ENCODE data around the gene ABI1. TPM values are rescaled to one million over a fixed set of nuclear protein-coding genes. Genes with fewer than 3 reads are reported as not detected.
A peak's percentile ranks its signal among the peaks of the same experiment; 100 is the strongest.

Gene ABI1
- total and polyA plus RNA-seq, 2 of the 13 experiments (the other 11 are each of a cell fraction or from before 2014, with no cell fraction given): 20.9 to 22.9 TPM

GRCh38 chr10:26738301-26738911, 122.4 kb downstream of the ABI1 start (continued):
- TF ChIP-seq ZNF431 (CRISPR knock-in tag; IDR thresholded peaks at IDR 0.05; ENCODE audit: borderline replicate concordance, low read depth) (no peak), ZNF562 (CRISPR knock-in tag; IDR thresholded peaks at IDR 0.05; ENCODE audit: borderline replicate concordance) (no peak), PAXIP1 (CRISPR knock-in tag; conservative IDR thresholded peaks at IDR 0.05) (0 out of 2 replicates have a peak, but pooled peaks have one; percentile 35), SP5 (CRISPR knock-in tag; IDR thresholded peaks at IDR 0.05; ENCODE audit: borderline replicate concordance, low read depth) (no peak)

- Histone ChIP-seq H3K9ac (ENCODE audit: insufficient read depth, low read depth, low read length) (no peak overlapping the region), H3K27ac (ENCODE audit: extremely low read length, insufficient read depth, low read length) (peak overlapping the region; percentile 11), H3K79me2 (ENCODE audit: insufficient read depth, low read length) (no peaks in the 10 kb centered on the region), H3K4me1 (ENCODE audit: insufficient read depth, low read length) (peaks cover 52% of the 10 kb centered on the region), H3K36me3 (replicated peaks in 1 of 2; ENCODE audit: control insufficient read depth in 1 of 2, insufficient read depth in 2 of 2, low read length in 2 of 2) (peaks cover 6 to 42% of the 10 kb centered on the region in 2 experiments; a peak in 2 of 5 replicates), H3K4me3 (replicated peaks in 1 of 3; ENCODE audit: insufficient read depth in 1 of 3, low read depth in 2 of 3, low read length in 3 of 3) (no peak overlapping the region), H3K9me3 (ENCODE audit: low read length) (no peaks in the 10 kb centered on the region), H3K27me3 (ENCODE audit: control insufficient read depth in 1 of 2, insufficient read depth in 2 of 2, low read length in 2 of 2) (no peaks in the 10 kb centered on the region), H2AFZ (ENCODE audit: low read length) (no peak overlapping the region), H4K20me1 (ENCODE audit: insufficient read depth, low read length) (no peaks in the 10 kb centered on the region), H3K4me2 (ENCODE audit: low read depth, low read length) (no peak overlapping the region)
- in situ Hi-C loops (cut with HindIII; ENCODE audit: extremely low pct_ligation_motif_present, low pct_unique_long_range_greater_than_20kb) (no loop called here), intact Hi-C loops (cut with micrococcal nuclease; ENCODE audit: unreplicated experiment) (no loop called here)
- FAIRE-seq (no peak), DNase-seq (ENCODE audit: low spot score) (no peak), ATAC-seq (no peak)
- CTCF ChIA-PET (ENCODE audit: low intra/inter-chr PET ratio, low total read pairs): no interaction called here
- POLR2A ChIA-PET: no interaction called here
- no TSS peak for BruUV-seq (replicated peaks)
- 79% methylated on average over 1 of the region's 1 CpG for WGBS (ENCODE audit: low lambda C conversion rate)
- TF ChIP-seq MTERF4 (CRISPR knock-in tag; IDR thresholded peaks at IDR 0.05) (no peak), ZNF646 (CRISPR knock-in tag; IDR thresholded peaks at IDR 0.05) (no peak), ZBTB8A (CRISPR knock-in tag; IDR thresholded peaks at IDR 0.05; ENCODE audit: borderline replicate concordance, low read depth) (no peak), ZNF615 (CRISPR knock-in tag; IDR thresholded peaks at IDR 0.05; ENCODE audit: borderline replicate concordance) (no peak), SP5 (CRISPR knock-in tag; IDR thresholded peaks at IDR 0.05; ENCODE audit: borderline replicate concordance, low read depth) (no peak), HNF4G (IDR thresholded peaks at IDR 0.05; ENCODE audit: borderline replicate concordance, low read depth, low read length) (no peak), HNF4G (CRISPR knock-in tag; IDR thresholded peaks at IDR 0.05; ENCODE audit: borderline replicate concordance, low read depth) (no peak), ZNF598 (CRISPR knock-in tag; IDR thresholded peaks at IDR 0.05; ENCODE audit: borderline replicate concordance) (no peak)
Measured at GRCh38 chr10:26737730-26738129, 123.0 kb downstream of the ABI1 start.
